ENCODE measurements around the gene SLC22A23.

DNA sequence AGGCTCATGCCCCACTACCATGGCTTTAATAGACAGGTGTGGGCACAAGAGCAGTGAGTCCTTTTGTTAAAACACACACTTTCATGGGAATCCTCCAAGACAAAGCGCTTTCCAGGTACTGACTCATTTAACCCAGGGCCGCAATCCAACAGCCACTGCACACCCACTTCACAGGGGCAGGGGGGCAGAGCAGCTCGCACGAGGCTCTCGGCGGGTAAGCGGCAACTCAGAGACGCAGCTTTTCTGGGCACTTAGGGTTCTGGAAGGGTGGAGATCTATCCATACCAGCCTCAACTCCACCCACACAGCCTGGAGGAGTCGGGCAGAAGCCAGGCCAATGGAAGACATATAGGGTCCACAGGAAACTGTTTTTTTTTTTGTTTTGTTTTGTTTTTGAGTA is 169.5 kb downstream of the SLC22A23 start:
- TF ChIP-seq POLR2A (IDR thresholded peaks at IDR 0.05; ENCODE audit: low read depth) (no peak), EP300 (IDR thresholded peaks at IDR 0.05) (no peak)
- TF ChIP-seq, protein P1, sequence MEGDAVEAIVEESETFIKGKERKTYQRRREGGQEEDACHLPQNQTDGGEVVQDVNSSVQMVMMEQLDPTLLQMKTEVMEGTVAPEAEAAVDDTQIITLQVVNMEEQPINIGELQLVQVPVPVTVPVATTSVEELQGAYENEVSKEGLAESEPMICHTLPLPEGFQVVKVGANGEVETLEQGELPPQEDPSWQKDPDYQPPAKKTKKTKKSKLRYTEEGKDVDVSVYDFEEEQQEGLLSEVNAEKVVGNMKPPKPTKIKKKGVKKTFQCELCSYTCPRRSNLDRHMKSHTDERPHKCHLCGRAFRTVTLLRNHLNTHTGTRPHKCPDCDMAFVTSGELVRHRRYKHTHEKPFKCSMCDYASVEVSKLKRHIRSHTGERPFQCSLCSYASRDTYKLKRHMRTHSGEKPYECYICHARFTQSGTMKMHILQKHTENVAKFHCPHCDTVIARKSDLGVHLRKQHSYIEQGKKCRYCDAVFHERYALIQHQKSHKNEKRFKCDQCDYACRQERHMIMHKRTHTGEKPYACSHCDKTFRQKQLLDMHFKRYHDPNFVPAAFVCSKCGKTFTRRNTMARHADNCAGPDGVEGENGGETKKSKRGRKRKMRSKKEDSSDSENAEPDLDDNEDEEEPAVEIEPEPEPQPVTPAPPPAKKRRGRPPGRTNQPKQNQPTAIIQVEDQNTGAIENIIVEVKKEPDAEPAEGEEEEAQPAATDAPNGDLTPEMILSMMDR (IDR thresholded peaks at IDR 0.05), result no peak

Measured in esophagus muscularis mucosa (tissue), 4 donors.